Sigmoid colon (tissue), 4 donors: ENCODE measurements around the gene RNF167.

ENCODE experiments used
- CTCF ChIP-seq, 4 experiments: fragments of 450-650 bp in 3 of 4; fragments of 200-600 bp in 1 of 4; IDR thresholded peaks; one replicate each; pipeline ENCODE4 v1.5.1; 2016 to 2019; ENCODE audit warnings: antibody characterized with exemption in 4 of 4, mild to moderate bottlenecking in 3 of 4, moderate library complexity in 2 of 4
- EP300 ChIP-seq, 4 donors: sonication (generic); formaldehyde crosslinking; IDR thresholded peaks; one replicate each; pipeline ENCODE4 v1.6.1; 2017; ENCODE audit warnings: antibody characterized with exemption in 4 of 4
- POLR2A ChIP-seq, 2 donors: fragments of 450-650 bp; IDR thresholded peaks; one replicate each; pipeline ENCODE4 v1.6.1; 2016; ENCODE audit warnings: antibody characterized with exemption in 2 of 2, mild to moderate bottlenecking in 2 of 2, moderate library complexity in 2 of 2
- POLR2AphosphoS5 ChIP-seq, 4 donors: sonication (generic); formaldehyde crosslinking; IDR thresholded peaks; one replicate each; pipeline ENCODE4 v1.6.1; 2017; ENCODE audit warnings: antibody characterized with exemption in 4 of 4

GRCh38 chr17:4908301-4908700, 31.8 kb upstream of the RNF167 start:
- TF ChIP-seq POLR2A (IDR thresholded peaks at IDR 0.05) (no peak), CTCF (IDR thresholded peaks at IDR 0.05) (no peak), POLR2AphosphoS5 (IDR thresholded peaks at IDR 0.05) (no peak), EP300 (IDR thresholded peaks at IDR 0.05) (no peak)
